HL-60 (cell line): ENCODE results near the gene ZNF26.
"Not testable (repeated sequence)": the region's sequence is repeated elsewhere in the genome, so short reads cannot be mapped to it uniquely, and the experiment has no call there.

Source experiments
- DNase-seq, 2 experiments: peaks; one replicate each; pipeline ENCODE4 v3.0.0-alpha.2; 2010 to 2020; ENCODE audit warnings: low read depth in 1 of 2, low spot score in 1 of 2
- H3K27ac ChIP-seq: fragments of 250-450 bp; sonication (Bioruptor Pico); replicated peaks from 2 replicates; pipeline ENCODE4 v1.5.1; 2020; ENCODE audit warnings: mild to moderate bottlenecking, moderate library complexity
- H3K27me3 ChIP-seq: fragments of 250-450 bp; sonication (Bioruptor Pico); 2 replicates; pipeline ENCODE4 v1.5.1; 2021; ENCODE audit warnings: mild to moderate bottlenecking, moderate library complexity; ENCODE audit not compliant: insufficient read depth, poor library complexity, severe bottlenecking
- H3K4me3 ChIP-seq: replicated peaks from 2 replicates; pipeline ENCODE4 v1.5.1; 2011; ENCODE audit warnings: mild to moderate bottlenecking, control low read depth, low read length; ENCODE audit not compliant: insufficient read depth
- CTCF ChIP-seq: IDR thresholded peaks from one replicate; pipeline ENCODE4 v1.5.1; 2011; ENCODE audit warnings: low read length, control low read depth, inconsistent platforms; ENCODE audit not compliant: insufficient read depth
- GABPA ChIP-seq: IDR thresholded peaks from 2 replicates; pipeline ENCODE4 v1.6.1; 2012; ENCODE audit warnings: low read depth
- POLR2AphosphoS5 ChIP-seq: IDR thresholded peaks from 2 replicates; pipeline ENCODE4 v1.6.1; 2012; ENCODE audit warnings: low read depth
- SPI1 ChIP-seq: IDR thresholded peaks from 2 replicates; pipeline ENCODE4 v1.6.1; 2012; ENCODE audit warnings: low read depth, mild to moderate bottlenecking, borderline replicate concordance
- TF ChIP-seq, protein P1 (sequence below): IDR thresholded peaks from 2 replicates; pipeline ENCODE4 v1.6.1; 2012; ENCODE audit warnings: low read depth; ENCODE audit not compliant: insufficient replicate concordance

Gene ZNF26

GRCh38 chr12:132967736-132968135, 18.4 kb upstream of the ZNF26 start:
- H3K27ac ChIP-seq = no peak overlapping the region
- H3K27me3 ChIP-seq = no peaks in the 10 kb centered on the region
- H3K4me3 ChIP-seq = no peak overlapping the region
- TF ChIP-seq GABPA (no peak), SPI1 (no peak), CTCF (no peak), POLR2AphosphoS5 (no peak)
- TF ChIP-seq, protein P1, sequence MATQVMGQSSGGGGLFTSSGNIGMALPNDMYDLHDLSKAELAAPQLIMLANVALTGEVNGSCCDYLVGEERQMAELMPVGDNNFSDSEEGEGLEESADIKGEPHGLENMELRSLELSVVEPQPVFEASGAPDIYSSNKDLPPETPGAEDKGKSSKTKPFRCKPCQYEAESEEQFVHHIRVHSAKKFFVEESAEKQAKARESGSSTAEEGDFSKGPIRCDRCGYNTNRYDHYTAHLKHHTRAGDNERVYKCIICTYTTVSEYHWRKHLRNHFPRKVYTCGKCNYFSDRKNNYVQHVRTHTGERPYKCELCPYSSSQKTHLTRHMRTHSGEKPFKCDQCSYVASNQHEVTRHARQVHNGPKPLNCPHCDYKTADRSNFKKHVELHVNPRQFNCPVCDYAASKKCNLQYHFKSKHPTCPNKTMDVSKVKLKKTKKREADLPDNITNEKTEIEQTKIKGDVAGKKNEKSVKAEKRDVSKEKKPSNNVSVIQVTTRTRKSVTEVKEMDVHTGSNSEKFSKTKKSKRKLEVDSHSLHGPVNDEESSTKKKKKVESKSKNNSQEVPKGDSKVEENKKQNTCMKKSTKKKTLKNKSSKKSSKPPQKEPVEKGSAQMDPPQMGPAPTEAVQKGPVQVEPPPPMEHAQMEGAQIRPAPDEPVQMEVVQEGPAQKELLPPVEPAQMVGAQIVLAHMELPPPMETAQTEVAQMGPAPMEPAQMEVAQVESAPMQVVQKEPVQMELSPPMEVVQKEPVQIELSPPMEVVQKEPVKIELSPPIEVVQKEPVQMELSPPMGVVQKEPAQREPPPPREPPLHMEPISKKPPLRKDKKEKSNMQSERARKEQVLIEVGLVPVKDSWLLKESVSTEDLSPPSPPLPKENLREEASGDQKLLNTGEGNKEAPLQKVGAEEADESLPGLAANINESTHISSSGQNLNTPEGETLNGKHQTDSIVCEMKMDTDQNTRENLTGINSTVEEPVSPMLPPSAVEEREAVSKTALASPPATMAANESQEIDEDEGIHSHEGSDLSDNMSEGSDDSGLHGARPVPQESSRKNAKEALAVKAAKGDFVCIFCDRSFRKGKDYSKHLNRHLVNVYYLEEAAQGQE = no peak
- DNase-seq = no peak

GRCh38 chr12:132972374-132972773, 13.8 kb upstream of the ZNF26 start:
- Histone ChIP-seq H3K4me3 (no peak overlapping the region), H3K27me3 (no peaks in the 10 kb centered on the region), H3K27ac (no peak overlapping the region)
- no peak for DNase-seq
- TF ChIP-seq, protein P1 = no peak
- TF ChIP-seq POLR2AphosphoS5 (no peak), SPI1 (no peak), CTCF (no peak), GABPA (no peak)

GRCh38 chr12:132976870-132977269, 9.3 kb upstream of the ZNF26 start:
- H3K27ac ChIP-seq, H3K27me3 ChIP-seq, DNase-seq, H3K4me3 ChIP-seq: not testable (repeated sequence)

GRCh38 chr12:132986885-132987225, 688 bp downstream of the ZNF26 start:
- DNase-seq = peak in 1 of 2 experiments; percentile 14
- peak overlapping the region; percentile 100 for H3K4me3 ChIP-seq
- H3K27ac ChIP-seq = peak overlapping the region; percentile 73

More at GRCh38 chr12:132986885-132987225, 688 bp downstream of the ZNF26 start:
- H3K27me3 ChIP-seq = no peaks in the 10 kb centered on the region
- no peak; the same call in 1 of the 2 replicates for TF ChIP-seq SPI1
- no peak for TF ChIP-seq GABPA
- no peak for TF ChIP-seq CTCF
